ENCODE data around the gene STARD13. TPM values are rescaled to one million over a fixed set of nuclear protein-coding genes. Genes with fewer than 3 reads are reported as not detected.

Gene STARD13
- total RNA-seq, 8 experiments from 2014 or later: 1.4 to 38.6 (median 7.7) TPM

DNA sequence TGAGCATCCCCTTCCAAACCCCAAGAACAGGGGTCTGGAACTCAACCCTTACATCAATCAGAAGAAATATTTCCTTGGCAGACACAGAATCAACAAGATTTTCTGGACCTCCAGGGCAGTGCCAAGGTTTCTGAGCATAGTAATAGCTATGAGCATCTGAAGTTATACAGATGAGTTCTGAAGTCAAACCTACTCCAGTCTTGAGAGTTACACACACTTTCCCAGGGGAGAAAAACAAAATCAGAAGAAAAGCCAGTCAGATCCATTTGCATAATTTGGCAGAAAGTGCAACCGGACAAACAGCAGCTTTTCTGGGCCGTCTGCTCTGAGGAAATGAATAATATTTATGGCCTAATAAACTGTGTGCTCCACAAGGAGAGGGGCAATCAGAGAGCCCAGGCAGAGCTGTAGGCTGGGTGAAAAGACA lies 176.3 kb downstream of the STARD13 start:
- H3K4me3 ChIP-seq: no peak overlapping the region
- WGBS, 10 experiments: 30 to 100% (median 68%) methylated on average over 1 to 2 of the region's 2 CpGs; no CpG with 5 or more reads in 6 of the 10 experiments
- H3K4me1 ChIP-seq (replicated peaks in 1 of 2): peaks cover 4 to 11% of the 10 kb centered on the region in 2 donors
- H3K27ac ChIP-seq: no peak overlapping the region
- ATAC-seq (replicated peaks in 6 of 8): peak in 1 of 8 experiments; percentile 18
- in situ Hi-C loops (cut with MboI; ENCODE audit: low pct_unique_long_range_greater_than_20kb in 2 of 9, low sequenced_read_pairs in 9 of 9, unreplicated experiment in 9 of 9): no loop called here

DNA sequence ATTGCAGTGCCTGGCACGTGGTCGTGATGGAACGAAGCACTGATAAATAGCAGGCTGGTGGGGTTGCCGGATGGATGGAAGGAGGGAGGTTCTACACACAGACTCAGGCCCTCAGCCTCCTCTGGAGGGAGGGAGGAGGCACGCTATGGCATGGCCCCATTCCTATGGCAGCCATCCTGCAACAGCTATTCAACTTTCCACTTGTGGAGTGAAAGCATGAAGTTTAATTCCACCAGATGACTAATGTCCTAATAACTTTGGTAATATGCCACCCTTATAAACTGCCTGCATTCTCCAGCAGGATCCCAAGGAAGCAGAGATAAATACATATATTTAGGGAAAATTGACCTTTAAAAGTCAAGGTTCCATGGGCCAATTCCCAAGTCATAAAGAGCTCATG lies 176.9 kb downstream of the STARD13 start:
- in situ Hi-C loops (cut with MboI; ENCODE audit: low pct_unique_long_range_greater_than_20kb in 2 of 9, low sequenced_read_pairs in 9 of 9, unreplicated experiment in 9 of 9): no loop called here
- H3K4me3 ChIP-seq: no peak overlapping the region
- no peak for ATAC-seq (replicated peaks in 6 of 8)
- WGBS, 10 experiments: 58 to 100% (median 88%) methylated on average over 1 to 5 of the region's 5 CpGs; no CpG with 5 or more reads in 3 of the 10 experiments
- H3K27ac ChIP-seq: no peak overlapping the region
- peaks cover 4 to 11% of the 10 kb centered on the region in 2 donors for H3K4me1 ChIP-seq (replicated peaks in 1 of 2)

DNA sequence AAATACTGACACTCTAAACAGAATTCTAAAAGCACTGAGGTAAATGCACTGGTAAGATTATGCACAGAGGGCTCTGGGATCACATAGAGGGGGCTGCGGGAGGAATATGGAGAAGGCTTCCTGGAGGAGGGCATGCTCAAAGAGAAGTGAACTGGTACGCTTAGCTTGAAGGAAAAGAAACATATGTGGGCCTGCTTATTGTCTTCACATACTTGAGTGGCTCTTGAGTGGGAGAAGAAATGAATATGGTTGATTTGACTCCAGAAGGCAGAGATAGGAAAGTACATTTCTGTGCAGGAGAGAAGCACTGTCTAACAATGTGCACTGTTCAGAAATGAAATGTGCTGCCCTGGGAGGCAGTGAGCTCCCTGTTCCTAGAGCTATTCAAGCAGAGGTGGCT lies 178.2 kb downstream of the STARD13 start:
- Histone ChIP-seq H3K27ac (no peak overlapping the region), H3K4me3 (no peak overlapping the region), H3K4me1 (replicated peaks in 1 of 2) (peaks cover 4 to 11% of the 10 kb centered on the region in 2 donors)
- in situ Hi-C loops (cut with MboI; ENCODE audit: low pct_unique_long_range_greater_than_20kb in 2 of 9, low sequenced_read_pairs in 9 of 9, unreplicated experiment in 9 of 9): no loop called here
- peak in 1 of 8 experiments; percentile 36 for ATAC-seq (replicated peaks in 6 of 8)
- 88 to 100% (median 92%) methylated on average over 1 to 2 of the region's 2 CpGs; no CpG with 5 or more reads in 3 of the 10 experiments for WGBS, 10 experiments

DNA sequence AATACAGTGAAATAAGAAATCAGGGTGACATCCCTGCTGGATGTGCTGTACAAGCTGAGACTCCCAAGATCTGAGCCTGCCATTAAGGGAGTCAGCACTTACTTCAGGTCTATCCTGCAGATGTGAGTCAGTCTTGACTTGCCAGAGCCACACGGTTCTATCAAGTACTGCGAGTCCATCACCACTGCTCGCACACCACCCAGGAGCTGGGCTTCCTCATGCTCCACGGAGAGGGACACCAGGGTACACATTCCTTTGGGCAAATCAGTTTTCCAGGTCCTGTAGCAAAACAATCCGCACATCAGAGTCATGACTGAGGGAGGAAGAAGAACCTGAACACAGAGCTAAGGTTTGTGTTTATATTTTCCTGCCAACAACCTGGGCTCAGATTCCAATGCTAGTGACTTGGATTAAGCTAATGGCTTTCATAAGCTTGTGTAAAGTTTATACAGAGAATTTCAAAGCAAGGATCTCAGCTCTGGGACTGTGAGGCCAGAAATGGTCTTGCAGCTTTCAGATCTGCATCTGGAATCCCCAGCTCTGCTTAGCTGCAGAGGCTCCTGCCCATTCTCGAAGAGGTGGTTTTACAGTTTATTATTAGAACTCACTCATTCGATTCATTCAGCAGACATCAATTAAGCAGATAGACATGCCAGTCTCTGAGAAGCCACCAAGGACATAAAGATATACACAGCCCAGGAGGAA lies 178.7 kb downstream of the STARD13 start:
- H3K27ac ChIP-seq: no peak overlapping the region
- ATAC-seq (replicated peaks in 6 of 8): peak in 2 of 8 experiments; percentile 34 to 71
- in situ Hi-C loops (cut with MboI; ENCODE audit: low pct_unique_long_range_greater_than_20kb in 2 of 9, low sequenced_read_pairs in 9 of 9, unreplicated experiment in 9 of 9): no loop called here

DNA sequence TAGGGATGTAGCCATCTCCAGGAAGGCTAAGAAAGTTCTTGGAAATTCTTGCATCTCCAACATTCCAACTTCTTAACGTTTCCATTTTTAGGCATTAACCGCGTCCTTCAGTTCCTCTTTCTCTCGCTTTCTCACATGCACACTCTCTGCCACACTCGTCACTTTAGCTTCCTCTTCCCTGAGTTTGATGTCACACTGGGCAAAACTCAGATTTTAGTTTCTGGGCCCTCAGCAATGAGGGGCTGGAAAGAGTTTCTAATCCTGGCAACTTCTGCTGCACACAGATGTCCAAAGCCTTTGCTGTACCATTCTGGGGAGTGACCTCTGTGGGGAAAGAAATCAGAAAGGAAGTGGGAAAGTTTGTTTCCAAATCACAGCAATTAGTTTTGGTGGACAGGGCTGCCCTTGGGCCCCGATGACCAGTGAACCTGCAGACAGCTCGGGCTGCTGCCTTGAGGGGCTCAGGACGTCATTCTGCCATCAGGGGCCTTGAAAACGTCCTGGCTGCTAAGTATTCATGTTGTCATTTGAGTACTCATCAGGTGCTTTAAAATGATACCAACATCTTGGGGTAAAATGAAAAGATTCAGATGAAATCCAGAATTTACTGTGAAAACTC lies 180.1 kb downstream of the STARD13 start:
- Histone ChIP-seq H3K4me3 (no peak overlapping the region), H3K27ac (no peak overlapping the region), H3K4me1 (replicated peaks in 1 of 2) (peaks cover 4 to 8% of the 10 kb centered on the region in 2 donors)
- in situ Hi-C loops (cut with MboI; ENCODE audit: low pct_unique_long_range_greater_than_20kb in 2 of 9, low sequenced_read_pairs in 9 of 9, unreplicated experiment in 9 of 9): no loop called here
- no peak for ATAC-seq (replicated peaks in 6 of 8)
- 71 to 100% (median 91%) methylated on average over 1 to 9 of the region's 9 CpGs for WGBS, 10 experiments

More for the DNA sequence above, 178.7 kb downstream of the STARD13 start:
- Histone ChIP-seq H3K4me1 (replicated peaks in 1 of 2) (peaks cover 4 to 11% of the 10 kb centered on the region in 2 donors), H3K4me3 (no peak overlapping the region)
- 6 to 100% (median 63%) methylated on average over 1 to 7 of the region's 7 CpGs; no CpG with 5 or more reads in 3 of the 10 experiments for WGBS, 10 experiments

DNA sequence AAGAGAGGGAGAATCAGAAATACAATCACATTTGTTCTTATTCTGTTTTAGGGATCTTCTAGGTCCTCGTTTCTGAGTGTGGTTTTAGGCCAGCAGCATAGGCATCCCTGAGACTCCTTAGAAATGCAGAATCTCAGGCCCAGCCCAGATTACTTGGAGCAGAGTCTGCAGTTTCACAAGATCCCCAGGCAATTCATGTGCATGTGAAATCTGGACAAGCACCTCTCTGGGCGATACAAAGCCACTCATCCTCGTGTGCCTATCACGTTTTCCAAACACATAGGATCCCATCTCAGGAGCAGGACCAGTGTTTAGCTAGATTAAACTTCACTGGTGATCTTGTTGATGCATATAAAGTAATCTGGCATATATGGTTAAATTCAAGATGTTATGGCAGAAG lies 182.1 kb downstream of the STARD13 start:
- no peak overlapping the region for H3K4me3 ChIP-seq
- 17 to 89% (median 80%) methylated on average over 1 to 4 of the region's 4 CpGs; no CpG with 5 or more reads in 2 of the 10 experiments for WGBS, 10 experiments
- in situ Hi-C loops (cut with MboI; ENCODE audit: low pct_unique_long_range_greater_than_20kb in 2 of 9, low sequenced_read_pairs in 9 of 9, unreplicated experiment in 9 of 9): no loop called here
- ATAC-seq (replicated peaks in 6 of 8): peak in 1 of 8 experiments; percentile 59
- H3K27ac ChIP-seq: no peak overlapping the region
- no peaks in the 10 kb centered on the region for H3K4me1 ChIP-seq (replicated peaks in 1 of 2)

DNA sequence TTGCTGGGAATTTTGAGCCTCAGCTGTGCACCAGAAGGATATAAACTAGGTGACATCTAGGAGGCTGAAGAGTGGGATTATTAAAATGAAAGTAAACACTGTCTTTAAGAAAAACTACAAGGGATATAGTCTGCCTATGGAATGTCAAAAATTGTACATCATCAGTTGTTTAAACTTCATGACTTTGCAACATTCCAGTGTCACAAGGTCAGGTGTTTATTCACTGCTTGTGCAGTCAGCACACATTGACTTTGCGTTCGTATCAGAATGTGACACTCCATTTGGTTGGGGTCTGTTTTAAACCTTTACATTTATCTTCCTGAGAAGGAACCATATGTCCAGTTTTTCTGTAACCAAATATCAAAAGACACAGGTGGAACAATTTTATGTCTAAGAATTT lies 183.7 kb downstream of the STARD13 start:
- H3K27ac ChIP-seq: no peak overlapping the region
- H3K4me1 ChIP-seq (replicated peaks in 1 of 2): no peaks in the 10 kb centered on the region
- H3K4me3 ChIP-seq: no peak overlapping the region
- 85 to 100% (median 95%) methylated on average over 2 of the region's 2 CpGs; no CpG with 5 or more reads in 2 of the 10 experiments for WGBS, 10 experiments
- in situ Hi-C loops (cut with MboI; ENCODE audit: low pct_unique_long_range_greater_than_20kb in 2 of 9, low sequenced_read_pairs in 9 of 9, unreplicated experiment in 9 of 9): no loop called here
- ATAC-seq (replicated peaks in 6 of 8): no peak

DNA sequence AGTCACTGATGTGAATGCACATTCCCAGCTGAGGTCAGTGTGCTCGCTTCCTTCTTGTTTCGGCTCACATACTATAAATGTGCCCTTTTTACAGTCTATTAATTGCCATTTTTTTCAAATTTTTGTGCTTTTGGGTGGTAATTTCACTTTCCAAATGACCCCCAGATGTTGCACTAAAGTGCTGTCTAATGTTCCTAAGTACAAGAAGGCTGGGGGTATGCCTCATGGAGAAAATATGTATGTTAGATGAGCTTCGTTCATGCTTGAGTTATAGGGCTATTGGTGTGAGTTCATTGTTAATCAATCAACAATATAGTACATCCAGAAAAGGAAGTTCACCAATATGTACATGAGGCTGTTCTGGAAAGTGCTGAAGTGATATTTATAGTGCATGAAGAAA lies 184.7 kb downstream of the STARD13 start:
- Histone ChIP-seq H3K4me1 (replicated peaks in 1 of 2) (no peaks in the 10 kb centered on the region), H3K4me3 (no peak overlapping the region), H3K27ac (no peak overlapping the region)
- no peak for ATAC-seq (replicated peaks in 6 of 8)
- 21 to 100% (median 89%) methylated on average over 1 to 3 of the region's 3 CpGs; no CpG with 5 or more reads in 2 of the 10 experiments for WGBS, 10 experiments
- in situ Hi-C loops (cut with MboI; ENCODE audit: low pct_unique_long_range_greater_than_20kb in 2 of 9, low sequenced_read_pairs in 9 of 9, unreplicated experiment in 9 of 9): no loop called here

DNA sequence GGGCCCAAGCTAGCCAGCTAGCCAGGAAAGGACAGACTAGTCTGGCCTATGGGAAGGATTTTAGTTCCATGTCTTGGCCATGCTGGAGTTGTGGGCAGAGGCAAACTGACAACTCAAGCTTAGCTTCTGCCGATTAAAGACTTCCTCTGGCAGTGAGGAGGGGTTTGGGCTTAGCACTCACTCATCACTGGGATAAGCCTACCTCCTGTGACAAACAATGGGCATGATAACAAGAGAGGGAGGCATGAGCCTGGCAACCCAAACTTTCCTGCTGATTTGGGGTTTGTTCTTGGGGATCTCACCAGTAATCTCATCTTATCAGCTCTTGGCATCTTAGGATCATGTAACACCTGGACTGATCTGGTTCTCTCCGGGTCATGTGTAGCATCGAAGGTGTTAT lies 185.7 kb downstream of the STARD13 start:
- 43 to 100% (median 81%) methylated on average over 1 to 3 of the region's 3 CpGs; no CpG with 5 or more reads in 1 of the 10 experiments for WGBS, 10 experiments
- no peak overlapping the region for H3K27ac ChIP-seq
- H3K4me1 ChIP-seq (replicated peaks in 1 of 2): no peaks in the 10 kb centered on the region
- in situ Hi-C loops (cut with MboI; ENCODE audit: low pct_unique_long_range_greater_than_20kb in 2 of 9, low sequenced_read_pairs in 9 of 9, unreplicated experiment in 9 of 9): no loop called here
- no peak overlapping the region for H3K4me3 ChIP-seq
- no peak for ATAC-seq (replicated peaks in 6 of 8)

DNA sequence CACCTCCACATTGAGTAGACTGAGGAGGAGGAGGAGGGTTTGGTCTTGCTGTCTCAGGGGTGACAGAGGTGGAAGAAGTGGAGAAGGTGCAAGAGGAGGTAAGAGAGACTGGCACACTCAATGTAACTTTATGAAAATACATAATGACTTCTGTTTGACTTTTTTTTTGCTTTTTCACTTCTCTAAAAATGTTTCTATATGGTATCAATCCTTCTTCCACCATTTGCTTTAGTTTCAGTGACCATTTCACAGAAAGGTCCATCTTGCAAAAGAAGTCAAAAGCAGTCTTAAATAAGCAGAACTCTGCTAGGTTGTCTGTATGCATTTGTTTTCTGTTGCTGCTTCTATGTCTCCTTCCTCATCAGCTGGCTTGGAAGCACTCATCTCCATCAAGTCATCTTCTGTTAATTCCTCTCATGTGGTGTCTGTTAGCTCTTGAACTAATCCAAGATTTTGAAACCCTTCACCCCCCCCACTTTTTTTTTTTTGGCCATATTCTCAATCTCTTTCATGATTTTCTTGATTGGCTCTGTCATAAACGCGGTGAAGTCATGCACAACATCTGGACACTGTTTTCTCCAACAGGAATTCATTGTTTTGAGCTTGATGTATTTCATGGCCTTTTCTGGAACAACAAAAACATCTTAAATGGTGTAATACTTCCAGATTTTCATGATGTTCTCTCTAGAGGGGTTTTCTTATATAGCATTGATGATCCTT lies 188.5 kb downstream of the STARD13 start:
- Histone ChIP-seq H3K4me1 (replicated peaks in 1 of 2) (peaks cover 3% of the 10 kb centered on the region in 2 donors), H3K27ac (no peak overlapping the region), H3K4me3 (no peak overlapping the region)
- 0 to 100% (median 37%) methylated on average over 2 of the region's 2 CpGs; no CpG with 5 or more reads in 3 of the 10 experiments for WGBS, 10 experiments
- ATAC-seq (replicated peaks in 6 of 8): no peak
- in situ Hi-C loops (cut with MboI; ENCODE audit: low pct_unique_long_range_greater_than_20kb in 2 of 9, low sequenced_read_pairs in 9 of 9, unreplicated experiment in 9 of 9): no loop called here

DNA sequence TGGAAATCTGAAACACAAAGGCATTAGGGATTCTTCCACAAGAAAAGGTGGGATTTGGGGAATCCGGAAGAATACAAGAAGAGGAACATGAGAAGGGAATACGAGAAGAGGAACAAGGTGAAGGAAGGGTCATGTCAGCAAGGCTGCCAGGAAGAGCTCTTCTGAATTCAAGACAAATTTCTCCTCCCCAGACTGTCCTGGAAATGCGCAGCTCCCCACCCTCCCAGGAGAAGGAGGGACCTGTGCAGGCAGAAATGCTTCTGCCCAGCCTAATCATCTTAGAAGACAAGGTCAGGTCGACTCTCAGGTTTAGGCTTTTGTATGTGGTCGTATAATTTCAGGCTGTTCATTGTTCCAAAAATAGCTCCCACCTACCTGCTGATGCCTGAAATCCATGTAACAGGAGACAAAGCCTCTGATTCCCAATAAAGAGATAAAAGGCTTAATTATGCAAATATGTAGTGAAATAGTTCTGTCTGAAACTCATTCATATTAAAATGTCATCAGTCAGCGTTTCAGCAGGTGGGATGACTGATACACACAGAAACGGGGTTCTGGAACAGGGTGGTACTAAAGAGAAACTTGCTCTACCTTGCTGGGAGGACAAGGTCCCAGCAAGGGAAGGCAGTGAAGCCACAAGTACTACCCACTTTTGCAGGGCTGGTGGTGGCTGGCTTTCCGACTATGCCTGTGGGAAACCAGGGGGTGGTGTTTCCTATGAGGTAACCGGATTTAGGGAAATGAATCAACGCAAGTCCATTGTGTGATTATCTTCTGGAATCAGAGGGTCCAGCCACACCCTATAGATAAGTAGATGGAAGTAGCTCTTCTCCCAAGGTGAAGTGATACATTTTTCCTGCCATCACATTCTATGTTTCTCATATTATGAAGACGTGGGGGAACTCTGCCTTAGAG lies 193.2 kb downstream of the STARD13 start:
- no peak overlapping the region for H3K27ac ChIP-seq
- H3K4me1 ChIP-seq (replicated peaks in 1 of 2): peaks cover 23 to 30% of the 10 kb centered on the region in 2 donors
- H3K4me3 ChIP-seq: no peak overlapping the region
- ATAC-seq (replicated peaks in 6 of 8): peak in 3 of 8 experiments; percentile 50 to 72 (median 64)
- in situ Hi-C loops (cut with MboI; ENCODE audit: low pct_unique_long_range_greater_than_20kb in 2 of 9, low sequenced_read_pairs in 9 of 9, unreplicated experiment in 9 of 9): no loop called here
- 46 to 83% (median 71%) methylated on average over 1 to 9 of the region's 11 CpGs; no CpG with 5 or more reads in 1 of the 10 experiments for WGBS, 10 experiments

DNA sequence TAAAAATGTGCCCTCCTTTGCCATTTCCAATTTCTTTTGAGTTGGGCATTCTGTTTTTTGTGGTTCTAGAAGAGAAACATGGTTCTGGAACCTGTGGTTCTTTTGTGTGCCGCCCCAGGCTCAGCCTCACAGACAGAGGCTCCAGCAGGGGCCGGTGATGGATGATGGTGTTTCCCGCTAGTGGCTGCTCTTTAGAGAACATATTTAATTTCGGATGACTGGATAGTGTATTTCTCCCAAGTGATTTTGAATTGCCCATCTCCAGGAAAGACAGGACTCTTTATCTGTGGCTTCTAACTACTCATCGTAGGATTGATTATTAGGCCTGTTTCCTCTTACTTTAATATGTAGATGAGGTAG lies 194.2 kb downstream of the STARD13 start:
- H3K27ac ChIP-seq: peak overlapping the region in 1 of 2 donors; percentile 62

More for the DNA sequence above, 194.2 kb downstream of the STARD13 start:
- ATAC-seq (replicated peaks in 6 of 8): peak in 5 of 8 experiments; percentile 58 to 89 (median 80)
- peaks cover 23 to 30% of the 10 kb centered on the region in 2 donors for H3K4me1 ChIP-seq (replicated peaks in 1 of 2)
- WGBS, 10 experiments: 50 to 100% (median 71%) methylated on average over 1 to 5 of the region's 5 CpGs
- no peak overlapping the region for H3K4me3 ChIP-seq
- in situ Hi-C loops (cut with MboI; ENCODE audit: low pct_unique_long_range_greater_than_20kb in 2 of 9, low sequenced_read_pairs in 9 of 9, unreplicated experiment in 9 of 9): no loop called here
